ENCODE measurements around the gene RAF1.

GRCh38 chr3:12633108-12633507, 30.8 kb downstream of the RAF1 start:
- TF ChIP-seq CTCF (IDR thresholded peaks at IDR 0.05) (no peak), POLR2A (IDR thresholded peaks at IDR 0.05) (no peak), POLR2AphosphoS5 (IDR thresholded peaks at IDR 0.05) (no peak)
